GM10248 (cell line): ENCODE measurements around the gene OR10R2.

Experiments used
- CTCF ChIA-PET: fragments of 300-600 bp; sonication (Branson Sonifier 250); formaldehyde crosslinking; extraction: SDS; loops from one replicate; lab custom pipeline; 2021; ENCODE audit warnings: antibody characterized with exemption; lab: Yijun Ruan, JAX
- POLR2A ChIA-PET: fragments of 350-650 bp; sonication (Branson Sonifier 250); formaldehyde crosslinking; extraction: SDS; loops from one replicate; lab custom pipeline; 2020; ENCODE audit warnings: antibody characterized with exemption; lab: Yijun Ruan, JAX
- DNase-seq: peaks from one replicate; pipeline ENCODE4 v3.0.0; 2012; ENCODE audit errors: extremely low spot score
- CTCF ChIP-seq: IDR thresholded peaks from 2 replicates; pipeline ENCODE4 v1.5.1; 2012; ENCODE audit warnings: mild to moderate bottlenecking, low read depth; ENCODE audit errors: extremely low read depth, missing control alignments, control extremely low read depth

OR10R2 gene

DNA sequence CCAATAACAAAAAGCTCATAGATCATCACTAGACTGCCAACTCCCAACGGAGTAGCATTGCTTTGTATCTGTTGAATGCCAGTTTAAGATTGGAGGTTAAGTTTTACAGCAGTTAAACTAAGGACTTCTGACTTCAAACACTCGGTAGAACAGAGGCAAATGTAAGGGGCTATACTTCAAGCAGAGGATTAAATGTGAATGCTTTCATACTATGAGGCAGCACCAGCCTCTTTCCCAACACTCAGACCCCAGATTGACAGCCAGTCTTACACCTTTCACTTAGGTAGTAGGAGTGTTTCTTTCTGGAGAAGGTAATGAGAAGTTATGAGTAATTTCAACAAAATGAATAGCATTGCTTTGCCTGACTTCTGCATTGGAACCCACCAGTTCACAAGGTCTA lies 22.8 kb downstream of the OR10R2 start:
- no peak for DNase-seq
- ChIA-PET POLR2A (no interaction called here), CTCF (interaction anchor here (1.3 kb wide), 1 partner anchor 26 kb away, joined by 3 read pairs; no protein-coding TSS in a partner anchor)
- no peak for TF ChIP-seq CTCF

DNA sequence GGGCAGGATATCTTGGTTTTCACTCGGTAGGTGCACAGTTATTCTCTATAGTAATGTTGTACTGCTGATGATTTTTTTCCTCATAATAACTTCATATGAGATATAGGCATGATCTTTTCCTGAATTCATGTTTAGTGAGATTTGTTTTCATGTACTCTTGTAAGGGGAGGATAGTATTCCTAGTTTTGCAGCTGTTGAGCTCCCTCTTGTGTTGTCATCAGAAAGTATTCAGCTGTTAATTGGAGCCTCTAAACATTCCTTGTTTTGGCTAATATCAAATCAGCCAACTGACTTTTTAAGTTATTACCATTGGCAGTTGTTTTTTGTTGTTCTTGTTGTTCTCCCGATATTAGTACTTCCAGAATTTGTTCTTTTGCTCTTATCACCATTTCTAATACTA lies 24.4 kb downstream of the OR10R2 start:
- no peak for DNase-seq
- ChIA-PET CTCF (interaction anchor here (1.0 to 1.4 kb wide), 6 partner anchors 11 to 292 kb away, joined by 3 to 9 read pairs (median 4); no protein-coding TSS in a partner anchor), POLR2A (no interaction called here)
- TF ChIP-seq CTCF = peak; percentile 12

DNA sequence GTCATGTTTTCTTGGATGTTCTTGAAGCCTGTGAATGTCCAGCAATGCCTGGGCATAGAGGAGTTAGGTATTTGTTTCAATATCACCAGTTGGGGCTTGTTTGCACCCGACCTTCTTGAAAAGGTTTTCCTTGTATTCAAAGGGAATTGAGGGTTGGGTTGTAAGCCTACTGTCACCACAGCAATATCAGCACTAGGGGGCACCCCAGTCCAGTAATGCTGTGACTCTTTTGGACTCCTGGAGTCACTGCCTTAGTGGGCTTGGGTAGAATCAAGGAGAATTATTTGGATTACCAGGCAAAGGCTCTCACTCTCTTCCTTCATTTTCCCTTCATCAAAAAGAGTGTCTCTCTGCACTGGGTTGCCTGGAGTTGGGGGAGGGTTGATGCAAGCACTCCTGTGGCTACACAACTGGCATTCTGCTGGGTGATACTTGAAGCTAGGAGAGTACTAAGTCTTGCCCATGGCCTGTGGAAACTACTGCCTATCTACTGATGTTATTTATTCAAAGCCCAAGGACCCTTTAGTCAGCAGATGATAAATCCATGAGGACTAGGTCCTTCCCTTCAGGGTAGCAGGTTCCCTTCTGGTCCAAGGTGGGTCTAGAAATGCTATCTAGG lies 34.5 kb downstream of the OR10R2 start:
- ChIA-PET POLR2A (no interaction called here), CTCF (interaction anchor here (0.7 to 2.8 kb wide), 12 partner anchors 9 to 586 kb away, joined by 3 to 30 read pairs (median 4); partner anchors contain the start of genes AIM2 and CD1C)
- peak; percentile 60 for TF ChIP-seq CTCF
- peak; percentile 19 for DNase-seq

DNA sequence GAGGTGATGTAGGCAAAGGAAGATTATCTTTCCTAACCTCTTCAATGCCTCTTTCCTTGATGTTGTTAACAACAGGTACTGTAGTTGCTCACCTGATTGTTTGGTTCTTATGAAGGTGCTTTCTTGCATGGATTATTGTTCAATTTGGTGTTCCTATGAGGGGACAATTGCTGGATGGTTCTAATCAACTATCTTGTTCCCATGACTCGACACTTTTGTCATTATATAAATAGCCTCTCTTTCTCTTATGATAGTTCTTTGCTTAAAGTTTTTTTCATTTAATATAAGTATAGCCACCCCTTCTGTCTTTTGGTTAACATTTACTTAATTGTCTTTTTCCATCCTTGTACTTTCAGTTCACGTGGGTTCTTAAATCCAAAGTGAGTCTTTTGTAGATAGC lies 35.5 kb downstream of the OR10R2 start:
- ChIA-PET CTCF (interaction anchor here (0.7 to 2.0 kb wide), 6 partner anchors 8 to 581 kb away, joined by 3 to 13 read pairs (median 4); partner anchors contain the start of gene CD1C), POLR2A (no interaction called here)
- no peak for TF ChIP-seq CTCF
- DNase-seq = no peak

DNA sequence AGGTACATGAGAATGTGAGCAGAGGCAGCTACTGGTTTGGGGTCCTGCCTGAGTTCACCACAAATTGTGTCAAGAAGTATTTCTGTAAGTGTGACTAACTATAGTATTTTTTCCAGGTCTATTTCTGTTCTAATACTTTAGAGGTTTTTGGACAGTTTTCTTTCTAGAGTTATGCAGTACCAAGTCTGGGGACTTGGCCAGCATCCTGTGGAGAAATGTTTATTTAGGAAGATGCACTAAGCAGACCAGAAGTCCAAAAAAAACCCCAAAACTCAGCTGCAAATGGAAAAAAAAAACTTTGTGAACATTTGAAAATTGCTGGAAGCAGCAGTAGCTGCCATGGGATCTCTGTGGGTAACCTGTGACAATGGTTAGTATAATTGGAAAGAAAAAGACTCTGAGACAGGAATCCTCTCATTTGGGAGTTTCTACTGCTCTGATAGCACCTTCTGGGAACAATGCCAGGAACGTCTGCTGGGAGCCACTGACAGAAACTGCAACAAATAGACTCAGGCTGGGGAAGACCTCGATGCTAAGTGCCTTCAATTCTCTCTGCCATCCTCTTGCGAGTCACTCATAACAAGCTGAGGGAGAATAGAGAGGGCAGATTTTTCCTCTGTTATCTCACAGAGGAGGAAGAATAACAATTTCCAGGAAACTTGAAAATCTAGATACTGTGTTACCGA lies 37.6 kb downstream of the OR10R2 start:
- POLR2A ChIA-PET = no interaction called here
- DNase-seq = no peak
- CTCF ChIA-PET = interaction anchor here (1.1 to 2.1 kb wide), 2 partner anchors 13 to 18 kb away, joined by 4 to 6 read pairs; no protein-coding TSS in a partner anchor
- TF ChIP-seq CTCF = no peak

DNA sequence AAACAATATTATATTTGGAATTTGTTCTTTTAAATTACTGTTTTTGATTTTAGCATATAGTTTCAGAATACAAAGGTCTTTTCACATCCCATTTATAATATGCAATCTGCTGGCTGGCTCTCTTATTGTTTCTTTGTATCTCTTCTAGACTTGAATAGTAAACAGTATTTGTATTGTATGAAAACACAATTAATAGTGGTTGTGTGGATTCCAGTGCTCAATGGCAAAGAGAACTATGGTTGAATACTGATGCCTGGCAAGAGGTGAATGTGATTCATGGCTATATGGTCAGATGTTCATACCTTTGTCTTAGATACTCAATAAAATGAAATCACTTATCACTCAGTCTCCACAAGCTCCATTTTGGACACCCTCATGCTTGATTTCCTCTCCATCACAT lies 44.9 kb downstream of the OR10R2 start:
- no peak for DNase-seq
- no peak for TF ChIP-seq CTCF
- CTCF ChIA-PET = no interaction called here
- POLR2A ChIA-PET = no interaction called here
